Activated CD8-positive, alpha-beta memory T cell treated with anti-CD3 and anti-CD28 coated beads, Interleukin-2, amount 50 U/mL, for 1 hour (primary cell): ENCODE data around the gene SLC35C1.
"Not testable (repeated sequence)": the region's sequence is repeated elsewhere in the genome, so short reads cannot be mapped to it uniquely, and the experiment has no call there.

Experiments
- DNase-seq: peaks from one replicate; pipeline ENCODE4 v3.0.0-alpha.2; 2020; ENCODE audit errors: extremely low read depth

Gene SLC35C1

DNA sequence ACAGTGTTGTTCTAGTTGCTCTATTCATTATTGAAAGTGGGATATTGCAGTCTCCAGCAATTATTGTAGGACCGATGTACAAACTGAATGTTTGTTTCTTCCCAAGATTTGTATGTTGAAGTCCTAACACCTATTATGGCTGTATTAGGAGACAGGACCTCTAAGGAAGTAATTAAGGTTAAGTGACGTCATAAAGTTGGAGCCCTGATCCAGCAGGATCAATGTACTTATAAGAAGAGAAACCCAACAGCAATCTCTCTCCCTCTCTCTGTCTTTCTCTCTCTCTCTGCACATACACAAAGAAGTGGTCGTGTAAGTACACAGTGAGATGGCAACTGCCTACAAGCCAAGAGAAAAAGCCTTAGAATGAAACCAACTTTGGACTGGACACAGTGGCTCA is 16.1 kb upstream of the SLC35C1 start:
- no peak for DNase-seq

DNA sequence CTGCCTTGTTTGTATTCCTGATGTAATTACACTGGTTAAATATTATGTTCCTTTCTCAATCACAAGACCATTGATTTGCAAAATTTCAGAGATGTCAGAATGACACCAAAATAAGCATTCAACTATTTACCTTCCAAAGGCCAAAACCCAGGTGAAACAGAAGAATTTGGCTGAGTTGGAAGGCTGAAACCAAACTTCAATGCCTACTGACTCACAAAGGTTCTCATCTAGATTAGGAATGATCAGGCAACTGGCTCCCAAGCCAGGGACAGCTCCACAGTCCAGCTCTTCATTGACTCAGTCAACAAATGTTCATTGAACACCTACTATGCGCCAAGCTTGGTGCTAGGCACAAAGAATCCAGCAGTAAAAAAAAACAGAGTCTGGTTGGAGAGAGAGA is 13.4 kb upstream of the SLC35C1 start:
- DNase-seq: no peak

GRCh38 chr11:45794169-45794568 is 10.8 kb upstream of the SLC35C1 start:
- no peak for DNase-seq

GRCh38 chr11:45795379-45795778 is 9.6 kb upstream of the SLC35C1 start:
- DNase-seq: no peak

- no peak for DNase-seq
Measured at GRCh38 chr11:45796461-45796861, 8.5 kb upstream of the SLC35C1 start.

DNA sequence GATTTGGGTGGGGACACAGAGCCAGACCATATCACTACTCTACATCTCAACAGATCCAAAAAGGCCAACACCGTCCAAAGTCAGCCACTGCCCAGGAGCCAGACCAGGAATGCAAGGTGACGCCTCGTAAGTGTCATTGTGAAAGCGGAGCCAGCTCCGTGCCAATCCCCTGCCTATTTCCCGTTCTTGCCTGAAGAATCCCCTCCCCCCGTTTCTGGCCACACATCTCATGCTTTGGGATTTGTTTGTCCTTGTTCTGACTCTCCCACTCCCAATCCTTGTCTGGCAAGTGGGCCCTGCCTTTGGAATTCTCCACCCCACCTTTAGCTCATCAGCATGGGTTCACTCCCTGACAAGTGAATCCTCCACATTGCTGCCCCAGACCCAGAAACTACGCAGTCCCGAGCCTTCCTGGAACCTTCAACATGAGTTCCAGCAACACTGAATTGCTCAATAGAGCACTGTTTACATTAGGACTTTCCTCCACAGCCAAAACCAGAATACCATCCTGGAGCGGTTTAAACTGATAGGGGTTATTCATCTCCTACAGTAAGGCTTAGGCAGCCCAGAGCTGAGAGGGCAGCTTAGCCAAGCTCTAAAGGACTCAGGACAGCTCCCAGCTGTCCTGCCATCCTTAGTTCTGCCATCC is 6.0 kb upstream of the SLC35C1 start:
- no peak for DNase-seq

DNA sequence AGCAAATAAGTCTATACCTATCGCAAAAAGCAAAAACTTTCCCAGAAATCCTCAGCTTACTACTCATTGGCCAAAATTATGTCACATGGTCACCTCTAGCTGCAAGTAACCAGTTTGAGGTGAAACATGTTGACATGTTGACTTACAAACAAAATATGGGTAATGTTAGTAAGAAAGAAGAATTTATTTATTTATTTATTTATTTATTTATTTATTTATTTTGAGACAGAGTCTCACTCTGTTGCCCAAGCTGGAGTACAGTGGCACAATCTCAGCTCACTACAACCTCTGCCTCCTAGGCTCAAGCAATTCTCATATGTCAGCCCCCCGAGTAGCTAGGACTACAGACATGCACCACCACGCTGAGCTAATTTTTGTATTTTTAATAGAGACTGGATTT is 5.4 kb upstream of the SLC35C1 start:
- DNase-seq: no peak

DNA sequence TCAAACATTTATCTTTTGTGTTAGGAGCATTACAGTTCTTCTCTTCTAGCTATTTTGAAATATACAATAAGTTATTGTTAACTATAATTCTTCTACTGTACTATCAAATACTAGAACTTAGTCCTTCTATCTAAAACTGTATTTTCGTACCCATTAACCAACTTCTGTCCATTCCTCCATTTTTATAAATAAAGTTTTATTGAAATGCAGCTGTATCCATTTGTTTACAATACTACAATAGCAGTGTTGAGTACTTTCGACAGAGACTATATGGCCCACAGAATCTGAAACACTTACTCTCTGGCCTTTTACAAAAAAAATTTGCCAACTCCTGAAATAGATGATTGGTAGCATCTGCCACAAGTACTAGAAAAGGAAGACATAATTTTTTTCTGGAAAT is 4.7 kb upstream of the SLC35C1 start:
- no peak for DNase-seq

GRCh38 chr11:45801723-45802315 is 3.1 kb upstream of the SLC35C1 start:
- DNase-seq: no peak

GRCh38 chr11:45802531-45803317 is 2.2 kb upstream of the SLC35C1 start:
- no peak for DNase-seq

GRCh38 chr11:45803971-45804760 is 783 bp upstream of the SLC35C1 start:
- no peak for DNase-seq

- no peak for DNase-seq
Measured at GRCh38 chr11:45805305-45806071, 539 bp downstream of the SLC35C1 start.

GRCh38 chr11:45806072-45806933 is 1.4 kb downstream of the SLC35C1 start:
- no peak for DNase-seq

DNA sequence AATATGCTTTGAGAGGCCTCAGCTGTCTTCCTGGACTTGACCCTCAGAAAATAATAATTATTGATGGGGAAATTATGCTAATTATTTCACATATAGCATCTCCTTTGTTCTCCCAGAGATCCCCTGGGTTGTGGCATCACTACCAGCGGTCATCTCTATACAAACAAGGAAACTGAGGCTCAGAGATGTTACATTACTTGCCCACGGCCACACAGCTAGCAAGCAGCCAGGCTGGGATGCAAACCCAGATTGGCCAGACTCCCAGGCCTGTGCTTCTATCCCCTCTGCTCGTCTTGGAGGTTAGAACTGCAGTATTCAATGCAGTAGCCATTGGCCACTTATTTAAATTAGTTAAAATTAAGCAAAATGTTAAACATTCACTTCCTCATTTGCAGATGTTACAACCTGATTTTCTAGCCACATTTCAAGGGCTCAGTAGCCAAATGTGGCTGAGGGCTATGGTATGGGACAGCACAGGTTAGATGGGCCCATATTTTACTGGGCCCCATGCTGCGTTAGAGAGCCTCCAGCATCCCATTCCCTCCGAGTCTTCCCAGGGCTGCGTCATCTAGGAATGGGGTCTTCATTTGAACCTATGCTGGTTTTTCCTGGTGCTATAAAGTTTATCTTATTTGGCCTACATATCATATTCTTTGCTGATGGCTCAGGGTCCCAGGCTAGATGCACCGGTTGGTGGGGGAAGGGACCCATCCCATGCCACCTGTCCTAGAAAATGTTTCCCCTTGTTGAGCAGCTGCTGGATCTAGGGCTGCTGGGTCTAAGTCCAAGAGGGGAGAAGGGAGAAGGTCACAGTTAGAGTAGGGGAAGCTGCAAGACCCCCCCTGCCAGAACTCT is 2.2 kb downstream of the SLC35C1 start:
- no peak for DNase-seq

- no peak for DNase-seq
Measured at GRCh38 chr11:45807792-45808238, 2.9 kb downstream of the SLC35C1 start.

DNA sequence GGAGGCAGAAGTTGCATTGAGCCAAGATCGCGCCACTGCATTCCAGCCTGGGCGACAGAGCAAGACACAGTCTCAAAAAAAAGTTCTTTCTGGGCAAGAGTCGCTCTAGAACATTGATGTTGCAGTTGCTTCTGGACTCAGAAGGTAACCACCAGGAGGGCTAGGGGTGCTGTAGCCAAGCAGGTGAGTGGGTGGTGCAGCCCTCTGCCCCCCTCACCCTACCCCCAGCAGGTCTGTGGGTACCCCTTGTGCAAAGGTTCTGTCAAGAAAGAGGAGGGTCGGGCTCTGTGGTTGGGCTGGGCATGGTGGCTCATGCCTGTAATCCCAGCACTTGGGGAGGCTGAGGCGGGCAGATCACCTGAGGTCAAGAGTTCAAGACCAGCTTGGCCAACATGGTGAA is 3.5 kb downstream of the SLC35C1 start:
- DNase-seq: not testable (repeated sequence)

DNA sequence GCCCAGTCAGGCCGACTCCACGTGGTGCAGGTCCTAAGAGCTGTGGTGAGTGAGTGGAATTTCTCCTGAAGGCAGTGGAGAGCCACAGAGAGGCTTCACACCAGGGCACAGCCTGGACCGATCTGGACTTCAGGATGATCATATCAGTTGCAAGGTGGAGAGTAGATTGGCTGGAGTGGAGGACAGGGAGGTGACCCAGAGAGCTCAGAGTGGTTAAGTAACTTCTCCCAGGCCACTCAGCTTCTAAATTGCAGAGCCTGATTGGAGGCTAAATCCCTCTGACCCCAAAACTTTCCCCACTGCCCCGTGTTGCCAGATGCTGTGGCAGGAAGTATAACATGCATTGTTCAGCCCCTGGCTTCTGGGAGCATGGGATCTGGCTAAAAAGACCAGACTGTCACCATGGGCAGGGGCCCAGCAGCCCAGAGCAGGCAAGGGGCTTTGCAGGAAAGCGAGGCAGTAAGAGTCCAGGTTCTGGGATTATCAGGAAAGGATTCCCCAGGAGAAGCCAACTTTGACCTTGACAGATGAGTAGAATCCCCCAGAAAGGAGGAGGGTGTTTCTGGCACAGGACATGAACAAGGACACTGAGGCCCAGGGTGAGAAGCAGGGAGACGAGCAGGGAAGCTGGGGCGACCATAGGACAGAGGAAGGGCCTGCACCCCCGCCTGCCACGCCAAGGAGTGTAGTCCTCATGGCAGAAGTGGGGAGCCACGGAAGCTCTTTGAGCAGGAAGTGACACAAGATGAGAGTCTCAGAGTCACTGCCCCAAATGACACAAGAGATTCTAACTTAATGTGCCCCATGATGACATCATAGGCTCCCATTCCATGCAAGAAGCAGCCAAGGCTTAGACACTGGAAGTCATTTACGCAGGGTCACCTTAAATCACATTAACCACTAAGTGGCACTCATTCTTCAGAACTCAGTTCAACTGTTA is 4.8 kb downstream of the SLC35C1 start:
- DNase-seq: no peak

- no peak for DNase-seq
Measured at GRCh38 chr11:45810431-45811108, 5.6 kb downstream of the SLC35C1 start.
